ACHN (cell line): Measurements from ENCODE around the gene UNC45A.

Experiments used
- DNase-seq: peaks from one replicate; pipeline ENCODE4 v3.0.0-alpha.2; 2015
- in situ Hi-C: cut with HindIII; loops from 2 replicates; pipeline ENCODE4 v1.10.0; 2017; ENCODE audit warnings: low sequenced_read_pairs, low pct_ligation_motif_present, low pct_unique_long_range_greater_than_20kb

The UNC45A gene

GRCh38 chr15:90954712-90955623 lies 19.9 kb downstream of the UNC45A start, which contains the start of gene RCCD1:
RCCD1 (plus strand) TSS chr15:90954884; CDS start chr15:90956735, 1,851 bp downstream.
- in situ Hi-C loops = no loop called here
- DNase-seq = peak; percentile 94

- in situ Hi-C loops = no loop called here
- DNase-seq = no peak
Observed at GRCh38 chr15:90955624-90956273, 20.7 kb downstream of the UNC45A start.

- DNase-seq = no peak
- in situ Hi-C loops = no loop called here
Observed at GRCh38 chr15:90956274-90957030, 21.4 kb downstream of the UNC45A start.

- no peak for DNase-seq
- in situ Hi-C loops = no loop called here
Observed at GRCh38 chr15:90957031-90957790, 22.1 kb downstream of the UNC45A start.

- no peak for DNase-seq
- in situ Hi-C loops = no loop called here
Observed at GRCh38 chr15:90957791-90958190, 22.7 kb downstream of the UNC45A start.

- in situ Hi-C loops = no loop called here
- no peak for DNase-seq
Observed at GRCh38 chr15:90959028-90959595, 24.0 kb downstream of the UNC45A start.

- in situ Hi-C loops = no loop called here
- DNase-seq = no peak
Observed at GRCh38 chr15:90959894-90960293, 24.8 kb downstream of the UNC45A start.

GRCh38 chr15:90960298-90961091 lies 25.4 kb downstream of the UNC45A start:
- in situ Hi-C loops = no loop called here
- no peak for DNase-seq

GRCh38 chr15:90962021-90962420 lies 26.9 kb downstream of the UNC45A start:
- in situ Hi-C loops = no loop called here
- DNase-seq = no peak

- no peak for DNase-seq
- in situ Hi-C loops = no loop called here
Observed at GRCh38 chr15:90966262-90966661, 31.2 kb downstream of the UNC45A start.

GRCh38 chr15:90967206-90967605 lies 32.1 kb downstream of the UNC45A start:
- in situ Hi-C loops = no loop called here
- no peak for DNase-seq

GRCh38 chr15:90968434-90968833 lies 33.3 kb downstream of the UNC45A start:
- in situ Hi-C loops = no loop called here
- no peak for DNase-seq

GRCh38 chr15:90970274-90970673 lies 35.2 kb downstream of the UNC45A start:
- DNase-seq = no peak
- in situ Hi-C loops = no loop called here

GRCh38 chr15:90972133-90972532 lies 37.0 kb downstream of the UNC45A start:
- no peak for DNase-seq
- in situ Hi-C loops = no loop called here

GRCh38 chr15:90974216-90974615 lies 39.1 kb downstream of the UNC45A start:
- no peak for DNase-seq
- in situ Hi-C loops = no loop called here

GRCh38 chr15:90979582-90979981 lies 44.5 kb downstream of the UNC45A start:
- in situ Hi-C loops = no loop called here
- DNase-seq = no peak

GRCh38 chr15:90981681-90982080 lies 46.6 kb downstream of the UNC45A start:
- in situ Hi-C loops = no loop called here
- no peak for DNase-seq
